ENCODE measurements around the gene HOMER2.
"Not testable (repeated sequence)": the region's sequence is repeated elsewhere in the genome, so short reads cannot be mapped to it uniquely, and the experiment has no call there.

Gene HOMER2

GRCh38 chr15:82942691-82943090 lies 9.8 kb downstream of the HOMER2 start:
- H3K4me3 ChIP-seq (ENCODE audit: low read depth, low read length) = no peak overlapping the region
- no peak for TF ChIP-seq CTCF (conservative IDR thresholded peaks at IDR 0.05; ENCODE audit: low read depth, low read length)
- no peak for DNase-seq (ENCODE audit: low read depth)

GRCh38 chr15:82939678-82940077 lies 12.8 kb downstream of the HOMER2 start:
- not testable (repeated sequence) for DNase-seq (ENCODE audit: low read depth); H3K4me3 ChIP-seq (ENCODE audit: low read depth, low read length)

- no peak for TF ChIP-seq CTCF (conservative IDR thresholded peaks at IDR 0.05; ENCODE audit: low read depth, low read length)
- DNase-seq (ENCODE audit: low read depth) = no peak
- H3K4me3 ChIP-seq (ENCODE audit: low read depth, low read length) = no peak overlapping the region
These were observed 14.8 kb downstream of the HOMER2 start for GRCh38 chr15:82937712-82938058.

- no peak overlapping the region for H3K4me3 ChIP-seq (ENCODE audit: low read depth, low read length)
- DNase-seq (ENCODE audit: low read depth) = no peak
- TF ChIP-seq CTCF (conservative IDR thresholded peaks at IDR 0.05; ENCODE audit: low read depth, low read length) = no peak
These were observed 15.4 kb downstream of the HOMER2 start for GRCh38 chr15:82936966-82937711.

- no peak for DNase-seq (ENCODE audit: low read depth)
- no peak for TF ChIP-seq CTCF (conservative IDR thresholded peaks at IDR 0.05; ENCODE audit: low read depth, low read length)
- H3K4me3 ChIP-seq (ENCODE audit: low read depth, low read length) = no peak overlapping the region
These were observed 17.1 kb downstream of the HOMER2 start for GRCh38 chr15:82935382-82935781.

- DNase-seq (ENCODE audit: low read depth) = no peak
- TF ChIP-seq CTCF (conservative IDR thresholded peaks at IDR 0.05; ENCODE audit: low read depth, low read length) = no peak
- H3K4me3 ChIP-seq (ENCODE audit: low read depth, low read length) = no peak overlapping the region
These were observed 18.2 kb downstream of the HOMER2 start for GRCh38 chr15:82934100-82934880.

GRCh38 chr15:82933576-82933975 lies 18.9 kb downstream of the HOMER2 start:
- DNase-seq (ENCODE audit: low read depth) = no peak
- TF ChIP-seq CTCF (conservative IDR thresholded peaks at IDR 0.05; ENCODE audit: low read depth, low read length) = no peak
- H3K4me3 ChIP-seq (ENCODE audit: low read depth, low read length) = no peak overlapping the region

Measured in choroid plexus epithelial cell (primary cell).